ENCODE data around the gene NES.

Gene NES, protein sequence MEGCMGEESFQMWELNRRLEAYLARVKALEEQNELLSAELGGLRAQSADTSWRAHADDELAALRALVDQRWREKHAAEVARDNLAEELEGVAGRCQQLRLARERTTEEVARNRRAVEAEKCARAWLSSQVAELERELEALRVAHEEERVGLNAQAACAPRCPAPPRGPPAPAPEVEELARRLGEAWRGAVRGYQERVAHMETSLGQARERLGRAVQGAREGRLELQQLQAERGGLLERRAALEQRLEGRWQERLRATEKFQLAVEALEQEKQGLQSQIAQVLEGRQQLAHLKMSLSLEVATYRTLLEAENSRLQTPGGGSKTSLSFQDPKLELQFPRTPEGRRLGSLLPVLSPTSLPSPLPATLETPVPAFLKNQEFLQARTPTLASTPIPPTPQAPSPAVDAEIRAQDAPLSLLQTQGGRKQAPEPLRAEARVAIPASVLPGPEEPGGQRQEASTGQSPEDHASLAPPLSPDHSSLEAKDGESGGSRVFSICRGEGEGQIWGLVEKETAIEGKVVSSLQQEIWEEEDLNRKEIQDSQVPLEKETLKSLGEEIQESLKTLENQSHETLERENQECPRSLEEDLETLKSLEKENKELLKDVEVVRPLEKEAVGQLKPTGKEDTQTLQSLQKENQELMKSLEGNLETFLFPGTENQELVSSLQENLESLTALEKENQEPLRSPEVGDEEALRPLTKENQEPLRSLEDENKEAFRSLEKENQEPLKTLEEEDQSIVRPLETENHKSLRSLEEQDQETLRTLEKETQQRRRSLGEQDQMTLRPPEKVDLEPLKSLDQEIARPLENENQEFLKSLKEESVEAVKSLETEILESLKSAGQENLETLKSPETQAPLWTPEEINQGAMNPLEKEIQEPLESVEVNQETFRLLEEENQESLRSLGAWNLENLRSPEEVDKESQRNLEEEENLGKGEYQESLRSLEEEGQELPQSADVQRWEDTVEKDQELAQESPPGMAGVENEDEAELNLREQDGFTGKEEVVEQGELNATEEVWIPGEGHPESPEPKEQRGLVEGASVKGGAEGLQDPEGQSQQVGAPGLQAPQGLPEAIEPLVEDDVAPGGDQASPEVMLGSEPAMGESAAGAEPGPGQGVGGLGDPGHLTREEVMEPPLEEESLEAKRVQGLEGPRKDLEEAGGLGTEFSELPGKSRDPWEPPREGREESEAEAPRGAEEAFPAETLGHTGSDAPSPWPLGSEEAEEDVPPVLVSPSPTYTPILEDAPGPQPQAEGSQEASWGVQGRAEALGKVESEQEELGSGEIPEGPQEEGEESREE (N-terminal part only)

DNA sequence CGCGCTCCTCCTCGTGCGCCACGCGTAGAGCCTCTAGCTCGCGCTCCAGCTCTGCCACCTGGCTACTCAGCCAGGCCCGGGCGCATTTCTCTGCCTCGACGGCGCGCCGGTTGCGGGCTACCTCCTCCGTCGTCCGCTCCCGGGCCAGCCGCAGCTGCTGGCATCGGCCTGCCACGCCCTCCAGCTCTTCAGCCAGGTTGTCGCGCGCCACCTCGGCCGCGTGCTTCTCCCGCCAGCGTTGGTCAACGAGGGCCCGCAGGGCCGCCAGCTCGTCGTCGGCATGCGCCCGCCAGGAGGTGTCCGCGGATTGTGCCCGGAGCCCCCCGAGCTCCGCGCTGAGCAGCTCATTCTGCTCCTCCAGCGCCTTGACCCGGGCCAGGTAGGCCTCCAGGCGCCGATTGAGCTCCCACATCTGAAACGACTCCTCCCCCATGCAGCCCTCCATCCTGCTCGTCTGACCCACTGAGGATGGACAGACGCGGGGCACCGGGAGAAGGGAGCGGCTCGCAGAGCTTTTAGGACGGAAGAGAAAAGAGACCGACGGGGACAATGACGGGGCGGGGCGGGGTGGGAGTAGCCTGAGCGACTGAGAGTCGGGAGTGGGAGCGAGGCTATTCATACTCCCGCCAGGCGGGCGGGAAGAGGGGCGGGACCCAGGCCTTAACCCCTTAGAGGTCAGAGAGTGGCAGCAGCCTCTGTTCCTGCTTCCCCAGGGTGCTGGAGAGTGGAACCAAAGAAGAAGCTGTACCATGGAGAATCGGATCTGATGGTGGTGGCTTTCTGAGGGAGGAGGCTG is at the start of gene NES:
Gene NES, minus strand, starts transcription at position 588 of the 796 bp plus-strand sequence. Its CDS starts 143 bp downstream, at position 445.
- no peak for DNase-seq (ENCODE audit: low read depth)
- peak within 1 kb of the TSS; percentile 62 for H3K4me3 ChIP-seq (ENCODE audit: low read depth, low read length)

DNA sequence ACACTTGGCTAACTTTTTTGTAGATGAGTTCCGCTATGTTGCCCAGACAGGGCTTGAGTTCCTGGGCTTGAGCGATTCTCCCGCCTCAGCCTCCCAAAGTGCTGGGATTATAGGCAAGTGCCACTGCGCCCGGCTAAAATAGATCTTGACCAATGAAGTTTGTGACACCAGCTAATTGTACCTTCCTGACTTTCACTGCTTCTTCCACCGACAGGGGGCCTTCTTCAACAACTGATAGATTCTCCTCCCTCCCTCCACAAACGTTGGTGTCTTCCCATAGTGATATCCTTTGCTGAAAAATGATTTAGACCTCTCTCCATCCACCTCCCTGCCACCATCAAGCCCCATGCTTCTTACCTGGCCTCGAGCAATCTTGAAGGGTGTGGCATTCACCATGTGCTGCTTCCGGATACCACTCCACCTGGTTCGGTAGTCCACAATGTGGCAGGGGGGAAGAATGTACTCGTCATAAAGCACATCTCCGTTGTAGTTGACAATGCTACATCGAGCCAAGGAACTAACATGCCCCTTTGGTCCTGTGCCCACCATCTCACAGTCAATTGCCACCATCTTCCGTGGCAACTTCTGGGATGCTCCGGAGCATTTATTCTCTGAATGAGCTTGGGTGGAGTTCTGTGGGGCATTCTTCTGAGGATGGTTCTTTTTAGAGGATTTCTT is 49.5 kb upstream of the NES start:
- no peak for DNase-seq (ENCODE audit: low read depth)
- H3K4me3 ChIP-seq (ENCODE audit: low read depth, low read length) = peak overlapping the region; percentile 83

DNA sequence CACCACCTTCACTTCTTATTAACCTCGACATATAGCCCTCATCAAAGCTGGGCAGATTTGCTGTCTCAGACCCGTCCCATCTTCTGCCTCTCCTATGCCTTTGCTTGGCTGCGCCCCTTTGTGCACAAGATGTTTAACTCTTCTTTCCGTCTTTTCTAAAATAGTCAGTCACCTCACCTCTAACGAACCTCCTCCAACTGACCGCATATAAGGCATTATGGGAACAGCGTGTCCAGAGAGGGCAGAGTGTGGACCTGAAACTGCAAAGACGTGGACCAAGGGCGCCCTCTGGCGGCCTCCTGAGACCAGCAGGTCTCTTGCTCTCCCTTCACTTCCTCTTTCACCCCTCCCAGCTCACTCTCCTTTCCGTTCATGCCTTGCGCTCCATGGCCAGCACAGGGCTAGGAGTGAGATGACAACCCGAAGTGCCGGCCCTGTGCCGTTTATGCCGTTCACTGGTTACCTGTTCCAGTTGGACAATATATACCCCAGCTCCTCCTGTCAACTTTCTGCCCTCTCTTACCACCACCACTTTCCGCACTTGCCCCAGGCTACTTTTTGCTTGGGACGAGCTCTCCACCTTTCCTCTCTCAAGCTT is 48.6 kb upstream of the NES start:
- no peak for DNase-seq (ENCODE audit: low read depth)
- H3K4me3 ChIP-seq (ENCODE audit: low read depth, low read length) = peak overlapping the region; percentile 43

DNA sequence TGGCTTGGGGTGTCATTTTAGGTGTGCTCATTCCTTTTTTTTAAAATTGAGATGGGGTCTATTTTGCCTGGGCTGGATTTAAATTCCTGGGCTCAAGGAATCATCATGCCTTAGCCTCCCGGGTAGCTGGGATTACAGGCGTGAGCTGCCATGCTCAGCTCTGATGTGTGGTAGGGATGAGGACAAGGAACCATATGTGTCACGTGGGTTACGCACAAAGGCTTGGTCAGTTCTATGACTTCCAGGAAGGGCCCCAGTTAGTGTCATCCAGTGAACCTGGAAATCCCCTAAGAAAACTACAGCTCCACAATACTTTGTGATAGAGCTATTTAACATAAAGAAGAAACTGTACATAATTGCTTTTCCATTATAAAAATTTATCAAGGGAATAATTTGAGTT is 44.3 kb upstream of the NES start:
- H3K4me3 ChIP-seq (ENCODE audit: low read depth, low read length) = no peak overlapping the region
- no peak for DNase-seq (ENCODE audit: low read depth)

DNA sequence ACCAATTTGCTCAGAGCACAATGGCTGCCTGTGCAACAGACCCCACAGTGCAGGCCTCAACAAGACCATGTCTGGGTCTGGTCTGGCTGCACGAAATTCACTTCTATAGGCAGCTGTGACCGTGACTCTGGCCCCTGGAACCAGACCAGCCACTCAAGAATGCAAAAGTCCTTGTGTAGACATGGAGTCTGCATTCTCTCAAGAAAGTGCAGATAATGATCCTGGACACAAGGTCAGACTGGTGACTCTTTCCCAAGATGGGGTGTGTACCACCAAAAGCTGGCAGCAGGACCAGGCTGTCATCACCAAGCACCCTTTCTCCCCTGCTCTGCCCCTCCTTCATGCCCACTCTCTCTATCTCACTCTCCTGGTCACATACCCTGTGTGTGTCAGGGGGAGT is 43.9 kb upstream of the NES start:
- H3K4me3 ChIP-seq (ENCODE audit: low read depth, low read length) = no peak overlapping the region
- DNase-seq (ENCODE audit: low read depth) = no peak

DNA sequence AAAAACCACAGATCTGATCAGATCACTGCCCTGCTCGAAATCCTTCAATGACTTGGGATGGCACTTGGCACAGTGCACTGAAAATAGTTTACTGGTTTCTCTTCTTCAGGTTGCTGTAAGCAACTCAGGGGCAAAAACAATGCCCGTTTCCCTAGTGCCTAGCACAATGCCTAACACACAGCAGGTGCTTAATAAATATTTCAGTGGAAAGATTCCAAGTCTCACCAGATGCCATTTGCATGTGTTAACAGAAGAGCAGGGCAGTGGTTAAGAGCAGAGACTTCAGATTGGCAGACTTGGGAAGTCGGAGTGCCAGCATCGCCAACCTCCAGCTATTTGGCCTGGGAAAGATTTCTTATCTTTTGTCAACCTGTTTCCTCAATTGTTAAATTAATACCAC is 40.1 kb upstream of the NES start:
- no peak for DNase-seq (ENCODE audit: low read depth)
- no peak overlapping the region for H3K4me3 ChIP-seq (ENCODE audit: low read depth, low read length)

DNA sequence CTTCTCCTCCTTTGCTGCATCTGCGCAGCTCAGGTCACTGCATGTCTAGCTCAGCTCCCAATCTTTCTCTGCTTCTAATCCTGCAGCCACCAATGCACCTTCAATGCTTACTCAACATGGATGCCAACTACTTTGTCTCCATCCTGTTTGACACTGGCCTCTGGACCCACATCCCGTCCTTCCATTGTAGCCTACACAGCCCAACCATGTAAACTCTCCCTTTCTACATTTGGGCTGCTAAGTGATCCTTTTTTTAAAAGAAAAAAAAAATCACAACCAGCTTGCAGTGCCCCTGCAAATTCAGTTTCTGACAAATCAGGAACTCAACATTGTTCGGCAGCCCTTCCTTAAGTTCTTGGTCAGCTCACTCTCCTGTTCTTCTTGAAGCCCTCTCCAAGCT is 37.6 kb upstream of the NES start:
- no peak for DNase-seq (ENCODE audit: low read depth)
- H3K4me3 ChIP-seq (ENCODE audit: low read depth, low read length) = no peak overlapping the region

DNA sequence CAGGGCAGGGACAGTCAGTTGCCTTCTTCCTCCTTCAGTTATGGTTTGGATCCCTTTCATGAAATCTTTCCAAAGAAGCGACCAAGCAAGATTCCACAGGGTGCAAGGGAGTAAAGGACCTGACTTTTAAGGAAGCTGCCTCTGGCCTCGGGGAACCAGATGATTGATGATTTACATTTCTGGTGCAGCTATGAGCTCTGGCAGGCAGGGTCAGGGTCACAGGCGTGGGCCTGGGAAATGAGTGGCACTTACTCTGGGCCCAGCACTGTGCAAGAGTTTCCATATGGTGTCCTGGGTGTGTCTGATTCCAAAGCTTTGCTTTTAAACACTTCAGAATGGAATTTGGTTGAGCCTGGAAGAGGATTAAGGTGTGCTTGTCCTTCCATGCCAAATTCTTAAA is 35.4 kb upstream of the NES start:
- DNase-seq (ENCODE audit: low read depth) = no peak
- no peak overlapping the region for H3K4me3 ChIP-seq (ENCODE audit: low read depth, low read length)

DNA sequence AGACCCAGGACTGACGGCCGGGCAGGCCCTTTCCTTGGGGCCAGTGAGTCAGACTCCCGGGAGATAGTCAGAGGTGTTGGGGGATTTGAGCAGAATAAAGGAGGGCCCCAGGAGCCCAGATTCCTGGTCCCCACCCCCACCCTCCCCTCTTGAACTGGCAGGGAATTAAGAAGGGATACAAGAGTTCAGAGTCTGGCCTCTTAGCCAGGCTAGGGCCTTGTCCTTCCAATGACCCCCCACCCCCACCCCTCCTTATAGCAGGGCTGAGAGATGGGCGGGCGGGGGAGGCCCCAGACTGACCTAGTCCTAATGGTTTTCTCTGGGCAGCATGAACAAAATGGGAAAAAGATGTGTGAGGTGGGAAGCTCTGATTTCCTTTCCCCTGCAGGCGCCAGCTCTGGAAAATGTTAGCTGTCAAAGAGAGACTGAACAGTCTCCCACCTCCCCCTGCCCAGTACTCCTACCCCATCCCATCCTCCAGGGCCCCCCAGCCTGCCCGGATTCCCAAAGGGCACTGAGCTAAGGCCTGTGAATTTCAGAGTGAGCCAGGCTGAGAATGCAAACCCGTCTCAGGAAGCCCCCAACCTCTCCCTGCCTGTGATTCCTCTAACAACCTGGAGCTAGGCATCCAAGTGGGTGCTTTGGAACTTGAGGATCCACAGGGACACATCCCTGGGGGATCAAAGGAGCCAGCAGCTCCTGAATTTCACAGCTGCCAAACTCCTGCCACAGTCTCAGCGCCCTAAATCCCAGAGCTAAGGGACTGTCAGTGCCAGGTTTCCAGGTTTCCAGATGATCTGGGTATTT is 34.0 kb upstream of the NES start:
- no peak overlapping the region for H3K4me3 ChIP-seq (ENCODE audit: low read depth, low read length)
- DNase-seq (ENCODE audit: low read depth) = no peak

DNA sequence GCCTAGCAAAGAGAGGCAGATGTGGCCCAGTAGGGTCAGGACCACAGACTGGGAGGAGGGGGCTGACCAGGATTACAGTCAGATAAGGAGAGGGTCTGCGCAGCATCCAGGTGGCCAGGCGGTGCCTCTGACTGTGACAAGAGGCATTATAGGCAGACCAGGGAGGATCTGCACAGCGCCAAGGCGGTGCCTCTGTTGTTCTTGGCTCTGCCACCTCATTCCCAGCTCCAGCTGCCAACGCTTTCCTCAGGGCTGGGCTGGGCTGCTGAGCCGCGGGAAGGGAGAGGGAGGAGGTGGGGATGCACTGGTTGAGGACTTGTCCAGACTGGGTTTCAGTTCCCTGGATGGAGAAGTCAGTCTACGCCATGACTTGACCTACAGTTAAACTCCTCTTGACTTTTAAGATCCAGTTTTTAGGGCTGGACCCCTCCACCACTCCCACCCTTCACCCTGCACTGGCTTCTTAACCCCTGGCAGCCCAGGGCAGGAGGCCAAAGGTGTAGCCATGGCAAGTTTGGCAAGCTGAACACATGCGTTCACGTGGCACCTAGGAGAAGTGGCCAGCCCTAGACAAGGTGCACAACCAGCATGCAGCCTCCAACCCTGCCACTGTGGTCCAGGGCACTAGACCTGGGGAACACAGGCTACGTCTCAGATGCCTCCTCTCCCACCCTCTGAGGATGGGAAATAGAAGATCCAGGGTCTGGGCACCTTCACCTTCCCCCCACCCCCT is 32.7 kb upstream of the NES start:
- no peak overlapping the region for H3K4me3 ChIP-seq (ENCODE audit: low read depth, low read length)
- DNase-seq (ENCODE audit: low read depth) = no peak

DNA sequence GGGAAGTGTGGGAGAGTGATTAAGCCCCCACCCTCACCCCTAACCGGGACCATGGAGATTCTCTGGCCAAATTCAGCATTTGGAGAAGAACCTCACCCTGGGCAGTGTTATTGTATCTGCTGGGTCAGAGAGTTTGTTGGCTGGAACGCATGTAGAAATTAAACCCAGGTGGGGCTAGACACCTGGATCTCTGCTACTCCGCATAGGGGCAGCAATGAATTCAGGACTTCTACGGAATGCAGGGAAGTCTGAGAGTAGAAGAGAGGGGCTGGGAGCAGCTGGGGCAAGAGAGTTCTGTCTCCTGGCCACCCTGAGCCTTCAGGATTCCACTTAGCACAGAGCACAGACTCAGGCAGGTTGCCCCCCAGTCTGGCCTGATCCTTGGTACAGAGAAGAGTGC is 31.8 kb upstream of the NES start:
- no peak overlapping the region for H3K4me3 ChIP-seq (ENCODE audit: low read depth, low read length)
- DNase-seq (ENCODE audit: low read depth) = no peak

DNA sequence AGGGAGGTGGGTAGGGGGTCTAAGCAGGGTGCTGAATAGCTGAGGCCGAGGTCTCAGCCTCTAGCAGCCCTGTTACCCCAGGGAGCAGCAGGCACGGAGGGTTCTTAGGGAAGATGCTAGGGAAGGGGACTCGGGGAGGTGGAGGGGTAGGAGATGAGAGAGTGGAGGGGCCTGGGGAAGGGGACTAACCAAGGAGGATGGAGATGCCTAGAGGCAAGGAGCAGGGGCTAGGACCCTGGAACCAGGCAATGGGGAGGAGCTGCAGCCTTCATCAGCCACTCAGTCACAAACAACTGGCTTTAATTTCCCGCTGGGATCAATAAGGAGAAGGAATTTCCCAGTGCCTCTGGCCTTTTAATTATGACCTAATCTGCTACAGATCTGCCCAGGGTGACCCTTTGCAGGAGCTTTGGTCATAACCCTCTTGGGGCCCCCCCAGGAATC is 31.0 kb upstream of the NES start:
- no peak overlapping the region for H3K4me3 ChIP-seq (ENCODE audit: low read depth, low read length)
- DNase-seq (ENCODE audit: low read depth) = no peak

DNA sequence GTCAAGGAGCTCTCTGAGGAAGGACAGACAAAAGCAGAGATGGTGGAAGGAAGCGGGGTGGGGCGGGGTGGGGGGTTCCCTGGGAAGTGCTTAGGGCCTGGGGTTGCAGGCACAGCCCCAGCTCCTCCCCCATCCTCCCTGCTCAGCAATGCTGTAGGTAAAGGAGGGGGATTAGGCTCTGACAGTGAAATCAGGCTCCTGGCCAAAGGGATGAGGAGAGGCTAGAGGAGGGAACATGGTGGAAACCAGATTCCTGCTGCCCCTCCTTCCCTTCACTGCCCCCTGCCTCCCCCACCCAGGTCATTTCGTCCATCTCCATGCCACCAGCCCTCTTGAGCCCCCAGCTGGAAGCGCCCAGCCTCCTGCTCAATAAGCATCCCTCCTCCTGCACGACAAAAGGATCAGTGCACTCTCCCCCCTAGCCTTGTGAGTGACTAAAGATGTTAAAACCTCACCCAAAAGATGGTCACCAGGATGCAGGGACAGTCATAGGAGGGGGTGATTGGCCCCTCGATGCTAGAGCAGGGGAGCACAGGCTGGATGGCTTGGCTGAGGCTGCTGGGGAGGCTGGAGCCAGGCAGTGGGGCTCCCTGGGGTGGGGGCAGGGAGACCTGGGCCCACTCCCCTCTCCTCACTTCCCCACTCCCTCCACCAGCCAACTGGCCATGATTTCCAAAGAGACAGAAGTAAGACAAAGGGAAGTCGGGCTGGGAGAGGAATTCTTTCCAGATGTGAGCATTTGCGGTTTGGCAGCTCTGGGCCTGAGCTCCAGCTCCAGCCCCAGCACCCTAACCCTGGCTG is 30.4 kb upstream of the NES start:
- H3K4me3 ChIP-seq (ENCODE audit: low read depth, low read length) = no peak overlapping the region
- no peak for DNase-seq (ENCODE audit: low read depth)

DNA sequence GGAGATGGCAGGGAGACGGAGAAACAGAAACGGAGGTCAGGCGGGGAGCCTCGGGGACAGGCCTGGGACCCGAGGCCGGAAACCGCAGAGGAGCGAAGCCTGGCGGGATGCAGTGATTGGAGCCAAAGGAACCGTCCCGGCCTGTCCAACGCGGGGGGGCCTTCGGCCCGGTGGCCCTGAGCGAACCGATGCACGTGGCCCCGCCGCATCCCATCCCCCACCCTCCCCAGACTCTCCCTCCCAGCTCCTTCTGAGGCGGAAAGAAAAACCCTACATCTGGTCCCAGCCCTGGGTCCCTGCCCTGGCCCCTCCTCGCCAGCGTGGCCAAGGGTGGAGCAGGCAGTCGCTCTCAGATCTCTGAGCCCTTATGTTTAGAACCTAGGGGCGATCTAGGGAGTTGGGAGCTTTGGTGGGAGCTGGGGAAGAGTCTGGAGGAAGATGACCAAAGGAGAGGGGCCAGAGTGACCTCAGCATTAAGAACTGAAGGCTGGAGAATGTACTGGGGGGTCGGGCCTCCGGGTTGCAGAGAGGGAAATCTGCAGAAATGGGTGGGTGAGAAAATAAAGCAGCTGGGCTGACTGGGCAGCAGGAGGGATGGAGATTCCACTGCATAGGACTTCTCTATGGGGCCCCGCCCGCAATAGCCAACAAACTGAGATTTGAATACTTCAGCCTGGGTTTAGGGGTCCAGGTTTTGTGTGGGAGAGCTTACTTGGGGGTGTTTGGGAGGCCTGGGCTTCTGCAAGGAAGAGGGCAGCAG is 29.6 kb upstream of the NES start:
- DNase-seq (ENCODE audit: low read depth) = no peak
- H3K4me3 ChIP-seq (ENCODE audit: low read depth, low read length) = peak overlapping the region; percentile 52

DNA sequence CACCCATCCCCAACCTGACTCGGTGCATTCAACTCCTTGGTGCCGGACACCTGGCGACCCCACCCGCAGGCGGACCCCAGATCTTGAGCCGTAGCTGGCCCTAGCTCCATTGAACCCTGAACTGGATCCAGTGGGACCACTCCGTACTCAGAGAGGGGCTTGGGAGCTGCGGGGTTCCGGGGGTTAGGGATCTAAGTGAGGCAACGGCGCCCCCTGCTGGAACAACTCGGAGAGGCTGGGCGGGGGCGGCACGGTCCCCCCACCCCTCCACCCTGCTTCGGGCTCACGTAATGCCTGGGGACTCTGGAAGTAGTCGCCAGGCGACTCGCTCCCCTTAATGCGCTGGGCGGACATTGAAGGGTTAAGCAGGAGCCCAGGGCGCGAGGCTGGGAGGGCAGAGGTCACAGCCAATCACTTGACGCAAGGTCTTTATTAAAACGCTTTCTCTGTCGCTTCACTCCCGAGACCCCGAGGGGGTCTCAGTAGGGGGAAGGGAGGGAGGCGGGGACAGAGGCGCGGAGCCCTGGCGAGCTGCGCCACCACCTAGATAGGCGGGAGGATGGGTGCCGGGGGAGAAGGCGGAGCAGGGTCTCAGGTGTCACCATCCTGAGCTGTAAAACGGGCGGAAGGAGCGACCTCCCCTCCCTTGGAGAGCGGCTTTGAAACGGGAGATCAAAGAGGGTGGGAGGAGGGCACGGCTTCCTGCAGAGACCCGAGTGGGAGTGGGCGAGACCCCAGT is 28.9 kb upstream of the NES start:
- peak overlapping the region; percentile 52 for H3K4me3 ChIP-seq (ENCODE audit: low read depth, low read length)
- no peak for DNase-seq (ENCODE audit: low read depth)

All from skeletal muscle cell (primary cell).